CD4-positive, alpha-beta T cell (primary cell): ENCODE data around the gene MEGF11. TPM values are rescaled to one million over a fixed set of nuclear protein-coding genes. Genes with fewer than 3 reads are reported as not detected.

ENCODE experiments used
- ATAC-seq: fragments of 200-7000 bp; cut with Tn5 transposase; one replicate; pipeline ENCODE4 v1.10.0; 2022; ENCODE audit warnings: mild to moderate bottlenecking; ENCODE audit not compliant: poor library complexity
- CTCF ChIA-PET: fragments of 350-600 bp; sonication (Branson Sonifier 250); formaldehyde crosslinking; loops from one replicate; lab custom pipeline; 2021; ENCODE audit warnings: antibody characterized with exemption, inconsistent platforms; lab: Charles Lee
- POLR2A ChIA-PET: fragments of 350-600 bp; sonication (Branson Sonifier 250); formaldehyde crosslinking; loops from one replicate; lab custom pipeline; 2021; ENCODE audit warnings: antibody characterized with exemption, inconsistent platforms; lab: Charles Lee
- DNase-seq, 14 experiments: peaks; one replicate each; pipeline ENCODE4 v3.0.0-alpha.2; 2013 to 2020; ENCODE audit warnings: mixed read lengths in 2 of 14
- H3K27ac ChIP-seq, 2 donors: one replicate each; pipeline versions ENCODE4 v1.5.1 to v1.7.0; 2013; ENCODE audit warnings: low read length in 2 of 2, low read depth in 1 of 2, mild to moderate bottlenecking in 1 of 2
- H3K27me3 ChIP-seq, 2 experiments: 1 replicate in 1 of 2; 2 replicates in 1 of 2; pipeline versions ENCODE4 v1.6.1 to v1.7.0; 2013; ENCODE audit warnings: low read length in 2 of 2, control low read depth in 1 of 2, mild to moderate bottlenecking in 1 of 2, moderate library complexity in 1 of 2; ENCODE audit not compliant: insufficient read depth in 2 of 2, control insufficient read depth in 1 of 2
- H3K36me3 ChIP-seq: one replicate; pipeline ENCODE4 v1.6.1; 2013; ENCODE audit warnings: low read length, control low read depth; ENCODE audit not compliant: insufficient read depth
- H3K4me1 ChIP-seq: one replicate; pipeline ENCODE4 v1.6.1; 2013; ENCODE audit warnings: low read length, control low read depth; ENCODE audit not compliant: insufficient read depth
- H3K4me3 ChIP-seq: one replicate; pipeline ENCODE4 v1.5.1; 2013; ENCODE audit warnings: mild to moderate bottlenecking, low read length, moderate library complexity
- H3K9me3 ChIP-seq, 2 experiments: 1 replicate in 1 of 2; 2 replicates in 1 of 2; pipeline versions ENCODE4 v1.6.1 to v1.7.0; 2013; ENCODE audit warnings: low read length in 2 of 2, mild to moderate bottlenecking in 2 of 2, control low read depth in 1 of 2, moderate library complexity in 1 of 2; ENCODE audit not compliant: control insufficient read depth in 1 of 2, insufficient read depth in 1 of 2
- H3K27ac Mint-ChIP-seq: one replicate; pipeline ENCODE4 v1.8.0; 2020; ENCODE audit warnings: mixed read lengths
- H3K27me3 Mint-ChIP-seq: one replicate; pipeline ENCODE4 v1.8.0; 2021; ENCODE audit warnings: mixed read lengths
- H3K36me3 Mint-ChIP-seq: one replicate; pipeline ENCODE4 v1.8.0; 2021; ENCODE audit warnings: low read depth, mixed read lengths
- H3K4me1 Mint-ChIP-seq: one replicate; pipeline ENCODE4 v1.8.0; 2021; ENCODE audit warnings: low read depth, mixed read lengths
- H3K4me3 Mint-ChIP-seq: one replicate; pipeline ENCODE4 v1.8.0; 2020; ENCODE audit warnings: mild to moderate bottlenecking, mixed read lengths
- H3K9me3 Mint-ChIP-seq: one replicate; pipeline ENCODE4 v1.8.0; 2020; ENCODE audit warnings: mixed read lengths
- CTCF ChIP-seq: fragments of 200-600 bp; IDR thresholded peaks from one replicate; pipeline ENCODE4 v1.8.0; 2022; ENCODE audit warnings: antibody characterized with exemption, mild to moderate bottlenecking
- intact Hi-C, 2 experiments: fragments of 100-400 bp; cut with DNase I in 1 of 2; cut with micrococcal nuclease in 1 of 2; formaldehyde crosslinking; loops; one replicate each; pipeline versions ENCODE4 v1.15.1 to v1.9.0; 2023 to 2025; cut with DNase I, micrococcal nuclease
- total RNA-seq, 174 experiments: library from RNA in 2 of 174; stranded (reverse) in 2 of 174; gene quantifications; one replicate each; pipeline ENCODE4 v1.2.3 and lab custom pipeline; 2021 to 2026

Gene MEGF11
- total RNA-seq, 2 experiments from 2014 or later, result not detected

DNA sequence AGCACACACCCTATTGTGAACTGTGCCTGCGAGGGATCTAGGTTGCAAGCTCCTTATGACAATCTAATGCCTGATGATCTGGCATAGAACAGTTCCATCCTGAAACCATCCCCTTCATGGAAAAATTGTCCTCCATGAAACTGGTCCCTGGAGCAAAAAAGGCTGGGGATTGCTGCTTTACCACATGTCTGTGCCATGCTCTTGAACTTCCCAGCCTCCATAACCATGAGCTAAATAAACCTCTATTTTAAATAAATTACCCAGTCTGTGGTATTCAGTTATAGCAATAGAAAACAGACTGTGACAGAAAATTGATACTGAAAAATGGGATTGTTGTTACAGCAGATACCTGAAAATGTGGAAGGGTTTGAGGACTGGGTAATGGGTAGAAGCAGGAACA is 221.5 kb downstream of the MEGF11 start:
- Mint-ChIP-seq H3K27ac (no peak overlapping the region), H3K36me3 (no peaks in the 10 kb centered on the region), H3K27me3 (peaks cover 28% of the 10 kb centered on the region), H3K4me3 (no peak overlapping the region), H3K4me1 (no peaks in the 10 kb centered on the region), H3K9me3 (peaks cover 5% of the 10 kb centered on the region)
- Histone ChIP-seq H3K4me1 (no peaks in the 10 kb centered on the region), H3K27ac (no peak overlapping the region), H3K27me3 (peaks cover 0 to 7% of the 10 kb centered on the region in 2 experiments), H3K9me3 (peaks cover 0 to 17% of the 10 kb centered on the region in 2 experiments), H3K36me3 (no peaks in the 10 kb centered on the region), H3K4me3 (no peak overlapping the region)
- DNase-seq (no peak), ATAC-seq (no peak)
- POLR2A ChIA-PET, result no interaction called here
- TF ChIP-seq CTCF, result no peak
- CTCF ChIA-PET, result no interaction called here
- intact Hi-C loops, result no loop called here

- Histone ChIP-seq H3K4me3 (no peak overlapping the region), H3K27ac (no peak overlapping the region), H3K36me3 (no peaks in the 10 kb centered on the region), H3K27me3 (peaks cover 0 to 5% of the 10 kb centered on the region in 2 experiments), H3K9me3 (peaks cover 0 to 17% of the 10 kb centered on the region in 2 experiments), H3K4me1 (no peaks in the 10 kb centered on the region)
- CTCF ChIA-PET, result no interaction called here
- no peaks in the 10 kb centered on the region for H3K4me1 Mint-ChIP-seq
- intact Hi-C loops, result no loop called here
- peaks cover 5% of the 10 kb centered on the region for H3K9me3 Mint-ChIP-seq
- no peak for TF ChIP-seq CTCF
- no peaks in the 10 kb centered on the region for H3K36me3 Mint-ChIP-seq
- H3K4me3 Mint-ChIP-seq, result no peak overlapping the region
- POLR2A ChIA-PET, result no interaction called here
- ATAC-seq, result no peak
- no peak overlapping the region for H3K27ac Mint-ChIP-seq
- peaks cover 17% of the 10 kb centered on the region for H3K27me3 Mint-ChIP-seq
- DNase-seq, result no peak
Observed at GRCh38 chr15:66030650-66031049, 222.9 kb downstream of the MEGF11 start.

GRCh38 chr15:66029650-66030049 is 223.9 kb downstream of the MEGF11 start:
- no peak overlapping the region for H3K27ac Mint-ChIP-seq
- no peaks in the 10 kb centered on the region for H3K4me1 ChIP-seq

More at GRCh38 chr15:66029650-66030049, 223.9 kb downstream of the MEGF11 start:
- no peak for DNase-seq
- ATAC-seq, result no peak
- no peaks in the 10 kb centered on the region for H3K36me3 Mint-ChIP-seq
- TF ChIP-seq CTCF, result no peak
- H3K36me3 ChIP-seq, result no peaks in the 10 kb centered on the region
- H3K27me3 ChIP-seq, result peaks cover 2 to 8% of the 10 kb centered on the region in 2 experiments
- H3K9me3 ChIP-seq, result peaks cover 0 to 17% of the 10 kb centered on the region in 2 experiments
- ChIA-PET CTCF (no interaction called here), POLR2A (no interaction called here)
- peaks cover 23% of the 10 kb centered on the region for H3K27me3 Mint-ChIP-seq
- no peak overlapping the region for H3K4me3 ChIP-seq
- no peak overlapping the region for H3K4me3 Mint-ChIP-seq
- no peaks in the 10 kb centered on the region for H3K4me1 Mint-ChIP-seq
- H3K27ac ChIP-seq, result no peak overlapping the region
- H3K9me3 Mint-ChIP-seq, result peaks cover 5% of the 10 kb centered on the region
- intact Hi-C loops, result no loop called here
